Dedifferentiated amniotic fluid mesenchymal stem cell (primary cell): Measurements from ENCODE around the gene CDCA8.

Experiments used
- DNase-seq: peaks from one replicate; pipeline ENCODE4 v3.0.0-alpha.2; 2016; ENCODE audit errors: extremely low spot score

CDCA8 gene

DNA sequence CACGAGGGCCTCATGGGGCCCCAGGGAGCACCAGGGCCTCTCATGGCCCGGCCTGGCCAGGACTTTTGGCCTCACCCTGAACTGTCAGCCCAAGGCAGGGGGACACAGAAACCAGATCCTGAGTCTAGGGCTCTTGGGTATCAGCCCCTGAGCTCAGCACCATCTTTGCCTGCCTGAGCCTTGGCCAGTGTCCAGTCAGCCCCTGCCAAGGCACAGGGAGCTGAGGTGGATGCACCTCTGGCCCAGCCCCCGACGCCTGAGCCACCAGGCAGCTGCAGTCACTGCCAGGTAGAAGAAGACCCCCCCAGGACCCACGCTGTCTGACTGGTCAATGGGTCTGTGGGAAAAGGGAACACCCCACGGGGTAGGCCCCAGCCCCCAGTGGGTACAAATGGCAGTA is 25.3 kb downstream of the CDCA8 start:
- DNase-seq = no peak

- no peak for DNase-seq
Observed at GRCh38 chr1:37718181-37718900, 26.0 kb downstream of the CDCA8 start.

- no peak for DNase-seq
Observed at GRCh38 chr1:37718901-37719571, 26.7 kb downstream of the CDCA8 start.

DNA sequence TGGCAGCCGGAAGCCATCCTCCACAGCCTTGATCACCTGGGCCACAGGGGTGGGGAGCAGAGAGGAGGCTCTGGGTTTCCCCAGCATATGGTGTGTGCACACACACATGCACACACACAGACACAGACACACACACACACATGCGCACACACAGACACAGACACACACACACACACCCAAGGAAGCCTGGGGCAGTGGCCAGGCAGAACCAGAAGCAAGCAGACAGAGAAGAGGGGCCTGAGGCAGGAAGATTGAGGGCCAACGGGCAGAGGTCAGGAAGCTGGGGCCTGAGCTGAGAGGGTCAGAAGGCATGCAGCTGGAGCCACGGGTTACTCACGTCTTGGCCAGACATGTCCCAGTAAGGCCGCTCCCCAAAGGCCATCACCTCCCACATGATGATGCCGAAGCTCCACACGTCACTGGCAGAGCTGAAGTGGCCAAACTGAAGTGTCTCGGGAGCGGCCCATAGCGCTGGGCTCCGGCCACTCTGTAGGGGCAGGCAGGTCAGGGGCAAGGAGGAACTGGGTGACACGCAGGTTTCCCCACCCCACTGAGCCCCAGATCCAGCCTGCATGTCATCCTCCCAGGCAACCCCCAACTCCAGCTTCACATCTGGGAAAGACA is 27.4 kb downstream of the CDCA8 start:
- DNase-seq = no peak

GRCh38 chr1:37720231-37721130 is 28.2 kb downstream of the CDCA8 start:
- no peak for DNase-seq

DNA sequence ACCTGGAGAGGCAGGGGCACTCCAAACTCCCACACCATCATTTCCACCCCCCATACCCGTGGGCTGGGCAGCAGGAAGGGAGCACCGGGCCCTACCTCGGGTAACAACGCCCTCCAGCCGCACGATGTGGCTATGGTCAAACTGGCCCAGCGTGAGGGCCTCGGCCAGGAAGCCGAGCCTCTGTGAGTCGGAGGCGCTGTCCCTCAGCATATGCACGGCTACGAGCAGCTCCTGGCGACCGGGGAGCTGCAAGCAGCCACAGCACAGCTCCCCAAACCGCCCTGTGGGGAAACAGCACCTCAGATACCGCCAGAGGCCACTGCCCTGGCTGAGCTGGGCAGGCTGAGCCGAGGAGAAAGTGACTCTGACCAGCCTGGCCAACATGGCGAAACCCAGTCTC is 29.2 kb downstream of the CDCA8 start:
- no peak for DNase-seq

DNA sequence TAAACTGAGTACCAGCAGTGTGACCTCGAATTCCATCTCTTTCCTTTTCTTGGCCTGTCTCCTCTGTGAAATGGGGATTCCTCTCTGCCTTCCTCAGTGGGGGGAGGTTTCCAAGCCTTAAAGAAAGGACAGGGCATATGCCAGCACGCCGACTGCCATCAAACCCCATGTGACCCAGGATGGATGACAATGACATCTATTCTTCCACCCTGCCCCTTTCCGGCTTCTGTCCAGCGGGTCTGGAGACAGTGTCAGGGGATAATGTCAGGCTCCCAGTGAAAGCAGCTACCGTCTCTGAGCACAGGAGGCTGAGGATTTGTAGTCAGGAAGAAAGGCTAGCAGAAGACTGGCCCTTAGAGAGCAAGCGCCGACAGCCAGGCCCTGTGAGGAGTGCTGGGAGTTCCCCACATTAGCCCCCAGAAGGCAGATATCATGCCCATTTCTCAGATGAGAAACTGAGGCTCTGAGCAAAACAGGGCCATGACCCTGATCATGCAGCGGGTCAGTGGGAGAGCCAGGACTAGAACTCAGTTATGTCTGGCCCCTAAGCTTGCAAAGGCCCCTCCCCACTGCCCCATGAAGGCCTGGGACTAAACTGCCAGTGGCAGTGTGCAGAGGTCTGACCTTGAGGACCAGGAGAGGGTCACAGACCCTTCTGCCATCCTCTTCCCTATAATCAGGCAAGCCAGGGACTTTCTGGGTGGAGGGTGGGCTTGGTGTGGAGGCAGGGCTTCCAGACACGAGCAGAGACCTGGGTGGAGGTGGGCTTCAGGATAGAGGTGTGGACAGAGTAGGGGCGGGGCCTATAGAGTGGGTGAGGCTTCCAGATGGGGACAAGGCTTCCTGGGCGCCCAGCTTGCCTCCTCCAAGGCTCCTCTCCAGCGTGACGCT is 30.1 kb downstream of the CDCA8 start:
- no peak for DNase-seq

DNA sequence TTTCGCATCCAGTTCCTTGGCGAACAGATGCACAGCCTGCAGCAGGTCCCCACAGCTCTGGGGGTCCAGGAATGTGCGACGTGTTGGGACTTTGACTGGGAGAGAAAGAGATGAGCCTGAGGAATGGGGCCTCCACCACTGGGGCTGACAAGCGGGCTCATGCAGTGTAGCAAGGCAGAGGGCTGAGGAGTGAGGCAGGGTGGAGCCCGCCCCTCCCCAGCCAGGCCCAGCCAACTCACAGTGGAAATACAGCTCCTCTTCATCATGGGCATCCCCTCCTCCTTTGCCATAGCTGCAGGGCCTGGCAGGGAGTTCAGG is 30.7 kb downstream of the CDCA8 start:
- no peak for DNase-seq

- no peak for DNase-seq
Observed at GRCh38 chr1:37723390-37724078, 31.2 kb downstream of the CDCA8 start.

DNA sequence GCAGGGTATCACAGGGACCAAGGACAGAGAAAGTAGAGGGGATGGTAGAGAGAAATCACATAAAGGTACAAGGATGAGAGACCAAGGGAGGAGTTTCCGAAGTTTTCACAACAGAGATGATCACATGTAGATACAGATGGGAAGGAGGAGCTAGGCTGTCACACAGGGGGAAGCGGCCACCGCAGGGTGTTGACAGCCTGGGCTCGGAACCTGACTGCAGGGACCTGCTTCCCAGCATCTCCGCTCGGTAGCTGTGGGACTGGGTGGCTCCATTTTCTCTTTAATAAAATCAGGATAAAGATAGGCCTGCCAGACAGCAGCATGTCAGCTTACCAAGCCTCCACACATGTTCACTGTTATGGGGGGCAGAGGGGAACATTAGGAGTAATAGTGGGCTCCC is 32.3 kb downstream of the CDCA8 start:
- no peak for DNase-seq

DNA sequence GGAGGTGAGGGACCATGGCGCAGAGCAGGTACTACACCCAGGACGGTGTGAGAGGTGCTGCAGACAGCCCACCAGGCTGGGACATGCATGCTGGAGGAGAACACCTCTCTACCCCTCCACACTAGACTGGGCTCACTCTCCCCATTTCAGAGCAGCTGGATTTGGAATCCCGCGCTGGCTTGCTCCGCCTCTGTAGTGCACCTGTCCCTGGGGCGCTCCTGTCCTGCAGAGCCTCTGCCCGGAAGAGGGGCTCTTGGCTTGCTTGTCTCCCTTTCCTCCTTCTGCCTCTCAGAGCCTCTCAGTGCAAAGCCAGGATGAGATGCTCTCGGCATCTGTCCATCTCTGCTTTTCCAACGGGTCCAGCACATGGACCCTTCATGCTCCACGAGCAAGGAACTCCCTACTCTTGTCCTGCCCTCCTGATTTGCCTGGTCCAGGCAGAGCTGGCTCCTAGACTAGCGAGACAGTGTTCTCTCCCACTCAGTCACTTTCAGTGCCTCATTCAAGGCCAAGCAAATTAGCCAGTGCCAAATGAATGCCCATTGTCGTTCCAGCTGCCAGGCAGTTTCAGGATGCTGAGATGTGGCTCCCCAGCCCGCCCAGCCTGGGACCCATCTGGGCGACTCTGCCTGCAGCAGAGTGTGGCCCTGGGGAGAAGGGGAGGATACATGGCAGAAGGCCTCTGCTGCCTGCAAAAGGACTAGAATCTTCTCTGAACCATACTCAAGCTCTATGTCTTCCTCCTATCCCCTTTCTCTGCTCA is 33.7 kb downstream of the CDCA8 start:
- no peak for DNase-seq

DNA sequence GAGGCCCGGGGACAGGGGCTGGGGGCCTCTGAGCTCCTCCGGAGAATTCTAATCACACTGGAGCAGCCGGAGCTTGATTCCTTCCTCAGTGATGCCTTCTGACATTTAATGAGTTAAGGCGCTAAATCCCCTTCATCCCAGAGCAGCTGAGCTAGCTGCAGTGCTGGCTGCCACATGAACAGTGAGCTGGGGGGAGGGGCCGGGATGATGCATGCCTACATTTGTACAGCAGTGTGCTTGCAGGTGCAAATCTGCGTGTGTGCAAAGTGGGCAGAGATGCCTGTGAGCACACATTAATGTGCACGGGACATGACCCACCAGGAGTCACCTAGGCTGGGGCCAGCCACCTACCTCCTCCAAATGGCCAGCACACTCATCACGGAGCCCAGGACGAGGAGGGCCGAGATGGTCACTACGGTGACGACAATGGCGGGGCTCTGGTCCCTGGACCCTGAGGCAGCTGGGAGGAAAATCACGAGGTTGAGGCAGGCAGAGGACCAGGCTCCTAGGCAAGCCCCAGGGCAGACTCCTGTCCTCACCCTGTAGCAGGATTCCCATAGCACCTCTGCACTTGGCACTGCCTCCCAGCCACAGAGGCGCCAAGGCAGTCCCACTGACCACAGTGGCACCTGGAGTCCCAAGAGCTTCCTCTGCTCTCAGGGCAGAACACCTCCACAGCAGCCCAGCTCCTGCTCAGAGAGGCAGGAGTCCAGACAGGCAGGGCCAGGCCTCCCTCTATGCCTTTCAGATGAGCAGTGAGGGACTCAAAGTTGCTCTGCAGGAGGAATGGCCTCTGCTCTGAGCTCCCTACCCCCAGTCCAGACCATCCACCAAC is 34.7 kb downstream of the CDCA8 start:
- no peak for DNase-seq

DNA sequence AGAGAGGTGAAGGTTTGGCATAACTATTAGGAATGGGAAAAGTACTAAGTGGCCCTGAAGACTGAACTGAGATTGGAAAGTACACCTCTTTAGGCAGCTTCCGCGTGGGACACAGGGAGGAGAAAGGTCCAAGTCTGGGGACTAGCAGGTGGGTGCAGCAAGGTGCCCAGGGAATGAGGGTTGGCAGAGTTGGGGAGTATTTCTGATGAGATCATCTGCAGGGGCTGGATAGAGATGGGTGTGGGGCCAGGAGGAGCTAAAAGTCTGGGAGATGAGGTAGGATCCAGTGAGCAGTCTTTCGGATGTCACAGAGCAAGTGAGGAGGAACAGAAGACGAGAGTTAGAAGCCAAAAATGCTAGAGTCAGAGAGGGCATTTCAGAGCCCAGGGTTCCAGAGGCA is 36.1 kb downstream of the CDCA8 start:
- no peak for DNase-seq

GRCh38 chr1:37730376-37730775 is 38.1 kb downstream of the CDCA8 start:
- no peak for DNase-seq

- DNase-seq = no peak
Observed at GRCh38 chr1:37731312-37732019, 39.1 kb downstream of the CDCA8 start.

GRCh38 chr1:37732111-37732780 is 39.9 kb downstream of the CDCA8 start:
- no peak for DNase-seq

- DNase-seq = no peak
Observed at GRCh38 chr1:37734629-37735591, 42.6 kb downstream of the CDCA8 start.
